ENCODE data around the gene TSGA10IP. TPM values are rescaled to one million over a fixed set of nuclear protein-coding genes. Genes with fewer than 3 reads are reported as not detected.

The TSGA10IP gene
- total RNA-seq, 1 experiment from 2014 or later: not detected

DNA sequence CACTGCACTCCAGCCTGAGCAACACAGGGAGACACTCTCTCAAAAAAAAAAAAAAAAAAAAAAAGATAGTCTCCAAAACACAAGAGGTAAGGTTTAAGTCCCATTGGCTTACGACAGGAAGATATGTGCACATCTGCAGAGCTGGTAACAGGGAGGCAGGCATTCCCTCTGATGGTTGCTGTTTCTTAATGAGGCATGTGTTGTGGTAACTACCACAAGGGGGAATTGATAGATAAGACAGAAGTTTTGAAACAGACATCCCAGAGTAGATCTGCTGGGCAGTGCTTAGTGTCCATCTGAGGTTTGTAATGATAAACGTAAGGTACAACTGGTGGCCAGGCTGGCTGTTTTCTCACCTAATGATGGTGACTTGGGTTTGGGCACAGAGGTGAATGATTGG, 52.0 kb downstream of the TSGA10IP start:
- H3K9me3 ChIP-seq (ENCODE audit: control insufficient read depth in 1 of 2, insufficient read depth in 1 of 2, low read depth in 1 of 2, low read length in 2 of 2): no peaks in the 10 kb centered on the region
- H4K20me1 ChIP-seq (ENCODE audit: insufficient read depth): no peaks in the 10 kb centered on the region; the same call in 1 of the 2 replicates
- H3K36me3 ChIP-seq (ENCODE audit: control insufficient read depth in 1 of 2, insufficient read depth in 2 of 2, low read length in 2 of 2): peaks cover 26 to 30% of the 10 kb centered on the region in 2 experiments
- DNase-seq (ENCODE audit: low read depth, low spot score): no peak
- CTCF ChIA-PET: no interaction called here
- peaks cover 38% of the 10 kb centered on the region for H3K79me2 ChIP-seq (ENCODE audit: insufficient read depth, low read length)
- no peak overlapping the region for H3K9ac ChIP-seq (ENCODE audit: low read length)
- no peak overlapping the region for H3K27ac ChIP-seq (ENCODE audit: low read depth, low read length)
- peaks cover 4 to 6% of the 10 kb centered on the region in 2 experiments for H3K4me1 ChIP-seq (ENCODE audit: control insufficient read depth in 1 of 2, insufficient read depth in 2 of 2, low read length in 2 of 2)
- H3K4me2 ChIP-seq (ENCODE audit: low read length): no peak overlapping the region
- no TSS peak for BruUV-seq (replicated peaks)
- ATAC-seq: no peak
- no peak overlapping the region for H2AFZ ChIP-seq (ENCODE audit: low read depth, low read length, poor library complexity, severe bottlenecking)
- intact Hi-C loops (cut with micrococcal nuclease): no loop called here
- no peak for TF ChIP-seq RAD21 (IDR thresholded peaks at IDR 0.05; ENCODE audit: low read depth)
- TF ChIP-seq YY1 (IDR thresholded peaks at IDR 0.05; ENCODE audit: extremely low read depth, insufficient replicate concordance, low read depth, low read length): no peak
- no peak for TF ChIP-seq EZH2phosphoT487 (IDR thresholded peaks at IDR 0.05; ENCODE audit: borderline replicate concordance)
- TF ChIP-seq SIN3A (IDR thresholded peaks at IDR 0.05; ENCODE audit: low read depth): no peak
- TF ChIP-seq, protein P1, sequence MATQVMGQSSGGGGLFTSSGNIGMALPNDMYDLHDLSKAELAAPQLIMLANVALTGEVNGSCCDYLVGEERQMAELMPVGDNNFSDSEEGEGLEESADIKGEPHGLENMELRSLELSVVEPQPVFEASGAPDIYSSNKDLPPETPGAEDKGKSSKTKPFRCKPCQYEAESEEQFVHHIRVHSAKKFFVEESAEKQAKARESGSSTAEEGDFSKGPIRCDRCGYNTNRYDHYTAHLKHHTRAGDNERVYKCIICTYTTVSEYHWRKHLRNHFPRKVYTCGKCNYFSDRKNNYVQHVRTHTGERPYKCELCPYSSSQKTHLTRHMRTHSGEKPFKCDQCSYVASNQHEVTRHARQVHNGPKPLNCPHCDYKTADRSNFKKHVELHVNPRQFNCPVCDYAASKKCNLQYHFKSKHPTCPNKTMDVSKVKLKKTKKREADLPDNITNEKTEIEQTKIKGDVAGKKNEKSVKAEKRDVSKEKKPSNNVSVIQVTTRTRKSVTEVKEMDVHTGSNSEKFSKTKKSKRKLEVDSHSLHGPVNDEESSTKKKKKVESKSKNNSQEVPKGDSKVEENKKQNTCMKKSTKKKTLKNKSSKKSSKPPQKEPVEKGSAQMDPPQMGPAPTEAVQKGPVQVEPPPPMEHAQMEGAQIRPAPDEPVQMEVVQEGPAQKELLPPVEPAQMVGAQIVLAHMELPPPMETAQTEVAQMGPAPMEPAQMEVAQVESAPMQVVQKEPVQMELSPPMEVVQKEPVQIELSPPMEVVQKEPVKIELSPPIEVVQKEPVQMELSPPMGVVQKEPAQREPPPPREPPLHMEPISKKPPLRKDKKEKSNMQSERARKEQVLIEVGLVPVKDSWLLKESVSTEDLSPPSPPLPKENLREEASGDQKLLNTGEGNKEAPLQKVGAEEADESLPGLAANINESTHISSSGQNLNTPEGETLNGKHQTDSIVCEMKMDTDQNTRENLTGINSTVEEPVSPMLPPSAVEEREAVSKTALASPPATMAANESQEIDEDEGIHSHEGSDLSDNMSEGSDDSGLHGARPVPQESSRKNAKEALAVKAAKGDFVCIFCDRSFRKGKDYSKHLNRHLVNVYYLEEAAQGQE (IDR thresholded peaks at IDR 0.05; ENCODE audit: low read depth): no peak
- TF ChIP-seq TCF7L2 (IDR thresholded peaks at IDR 0.05; ENCODE audit: borderline replicate concordance, extremely low read depth, insufficient read depth, insufficient read length): no peak
- TF ChIP-seq, protein P2, sequence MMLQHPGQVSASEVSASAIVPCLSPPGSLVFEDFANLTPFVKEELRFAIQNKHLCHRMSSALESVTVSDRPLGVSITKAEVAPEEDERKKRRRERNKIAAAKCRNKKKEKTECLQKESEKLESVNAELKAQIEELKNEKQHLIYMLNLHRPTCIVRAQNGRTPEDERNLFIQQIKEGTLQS (IDR thresholded peaks at IDR 0.05): no peak
- RAD21 ChIA-PET (ENCODE audit: low non-redundant PET in 1 of 2, low total read pairs in 2 of 2, uncharacterized antibody in 2 of 2, unreplicated experiment in 2 of 2): no interaction called here
- H3K4me3 ChIP-seq (replicated peaks in 1 of 2; ENCODE audit: low read depth in 1 of 2, low read length in 2 of 2): no peak overlapping the region
- H3K9me2 ChIP-seq (ENCODE audit: insufficient read depth): no peaks in the 10 kb centered on the region
- POLR2A ChIA-PET: no interaction called here
- H3K27me3 ChIP-seq (ENCODE audit: insufficient read depth, low read length): no peaks in the 10 kb centered on the region
